HL-60/S4 (cell line): Measurements from ENCODE around the gene YTHDC1.
"Not testable (repeated sequence)": the region's sequence is repeated elsewhere in the genome, so short reads cannot be mapped to it uniquely, and the experiment has no call there.

Experiments
- in situ Hi-C: fragments of 300-500 bp; cut with MboI; formaldehyde crosslinking; loops from 2 replicates; pipeline ENCODE4 v1.14.3; 2022; ENCODE audit warnings: low sequenced_read_pairs

YTHDC1 gene

GRCh38 chr4:68349649-68350360, at the start of gene YTHDC1:
TSS of gene YTHDC1 (minus strand) at chr4:68350090. CDS start at chr4:68349753, 337 bp downstream.
- in situ Hi-C loops: no loop called here

GRCh38 chr4:68399306-68399705, 49.4 kb upstream of the YTHDC1 start:
- in situ Hi-C loops: no loop called here

DNA sequence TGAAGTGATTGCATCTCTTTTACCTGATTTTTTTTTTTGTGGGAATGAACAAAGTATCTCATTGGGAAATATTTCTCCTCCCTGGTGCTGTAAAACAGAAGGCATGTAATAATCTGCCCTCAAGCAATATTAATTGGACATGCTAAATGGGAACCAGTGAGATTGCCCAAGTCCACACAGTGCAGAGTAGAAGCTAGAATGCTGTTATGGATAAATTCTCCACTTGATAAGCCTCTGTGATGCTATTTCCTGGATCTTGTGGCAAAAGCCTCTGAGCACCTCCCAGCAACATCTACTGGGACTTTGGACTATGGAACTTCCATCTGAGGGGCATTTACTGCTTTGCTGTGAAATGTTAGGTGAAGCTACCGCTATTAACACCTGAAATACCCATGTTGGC, 46.9 kb upstream of the YTHDC1 start:
- in situ Hi-C loops: no loop called here

- in situ Hi-C loops: no loop called here
Observed at GRCh38 chr4:68391436-68391835, 41.5 kb upstream of the YTHDC1 start.

- in situ Hi-C loops: no loop called here
Observed at GRCh38 chr4:68390205-68390935, 40.5 kb upstream of the YTHDC1 start.

DNA sequence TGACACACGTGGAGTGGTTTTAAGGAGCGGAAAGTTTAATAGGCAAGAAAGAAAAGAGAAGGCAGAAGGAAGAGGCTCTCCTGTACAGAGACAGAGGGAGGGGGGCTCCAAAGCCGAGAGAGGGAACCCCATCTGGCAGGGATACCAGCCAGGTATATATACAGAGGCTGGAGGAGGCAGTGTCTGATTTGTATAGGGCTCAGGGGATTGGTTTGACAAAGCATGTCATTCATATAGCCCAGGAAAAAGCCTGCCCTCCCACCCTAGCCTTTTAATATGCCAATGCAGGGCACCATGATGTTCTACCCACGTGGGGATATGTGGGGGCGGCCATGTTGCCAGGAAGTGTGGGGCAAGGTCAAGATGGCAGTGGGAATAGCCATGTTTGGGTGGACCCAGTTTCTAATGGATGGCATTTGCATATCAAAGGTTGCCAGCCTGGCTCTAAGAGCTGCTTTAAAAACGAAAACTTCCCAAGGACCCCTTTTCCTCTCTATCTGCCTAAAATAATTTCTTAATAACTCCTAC, 39.6 kb upstream of the YTHDC1 start:
- in situ Hi-C loops: not testable (repeated sequence)

- in situ Hi-C loops: no loop called here
Observed at GRCh38 chr4:68388347-68388865, 38.5 kb upstream of the YTHDC1 start.

DNA sequence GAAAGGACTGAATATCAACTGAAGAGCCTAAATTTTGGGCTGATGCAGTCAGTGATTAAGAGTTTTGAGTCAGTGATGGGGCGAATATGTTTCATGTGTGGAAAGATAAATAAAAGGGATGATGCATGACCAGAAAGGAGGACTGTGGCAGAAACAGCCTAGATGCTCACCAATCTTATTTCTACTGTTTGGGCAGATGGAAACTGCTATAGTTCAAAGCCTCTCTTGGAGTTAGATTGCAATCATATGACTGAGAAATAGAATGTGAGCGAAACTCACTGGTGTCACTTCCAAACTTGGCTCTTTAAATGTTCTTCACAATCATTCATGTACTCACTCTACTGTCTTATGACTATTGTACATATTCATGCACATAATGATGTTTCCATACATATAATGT, 35.4 kb upstream of the YTHDC1 start:
- in situ Hi-C loops: no loop called here

GRCh38 chr4:68383115-68383514, 33.2 kb upstream of the YTHDC1 start:
- in situ Hi-C loops: no loop called here

DNA sequence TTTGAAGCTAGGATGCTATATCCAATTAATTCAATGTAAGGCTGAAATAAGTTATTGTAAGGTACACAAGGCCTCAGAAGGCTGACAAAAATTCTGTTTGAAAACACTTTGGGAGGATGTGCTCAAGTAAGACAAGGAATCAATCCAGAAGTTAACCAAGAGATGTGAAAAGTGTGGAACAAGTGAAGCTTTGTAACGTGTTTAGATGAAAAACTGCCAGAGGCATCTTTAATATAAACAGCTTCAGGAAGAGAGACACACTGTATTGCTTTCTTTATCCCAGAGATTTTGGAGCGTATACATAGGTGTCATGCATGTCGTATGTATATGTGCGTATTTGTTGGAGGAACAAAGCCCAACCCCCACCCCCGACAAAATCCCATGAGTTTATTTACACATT, 28.3 kb upstream of the YTHDC1 start:
- in situ Hi-C loops: no loop called here

DNA sequence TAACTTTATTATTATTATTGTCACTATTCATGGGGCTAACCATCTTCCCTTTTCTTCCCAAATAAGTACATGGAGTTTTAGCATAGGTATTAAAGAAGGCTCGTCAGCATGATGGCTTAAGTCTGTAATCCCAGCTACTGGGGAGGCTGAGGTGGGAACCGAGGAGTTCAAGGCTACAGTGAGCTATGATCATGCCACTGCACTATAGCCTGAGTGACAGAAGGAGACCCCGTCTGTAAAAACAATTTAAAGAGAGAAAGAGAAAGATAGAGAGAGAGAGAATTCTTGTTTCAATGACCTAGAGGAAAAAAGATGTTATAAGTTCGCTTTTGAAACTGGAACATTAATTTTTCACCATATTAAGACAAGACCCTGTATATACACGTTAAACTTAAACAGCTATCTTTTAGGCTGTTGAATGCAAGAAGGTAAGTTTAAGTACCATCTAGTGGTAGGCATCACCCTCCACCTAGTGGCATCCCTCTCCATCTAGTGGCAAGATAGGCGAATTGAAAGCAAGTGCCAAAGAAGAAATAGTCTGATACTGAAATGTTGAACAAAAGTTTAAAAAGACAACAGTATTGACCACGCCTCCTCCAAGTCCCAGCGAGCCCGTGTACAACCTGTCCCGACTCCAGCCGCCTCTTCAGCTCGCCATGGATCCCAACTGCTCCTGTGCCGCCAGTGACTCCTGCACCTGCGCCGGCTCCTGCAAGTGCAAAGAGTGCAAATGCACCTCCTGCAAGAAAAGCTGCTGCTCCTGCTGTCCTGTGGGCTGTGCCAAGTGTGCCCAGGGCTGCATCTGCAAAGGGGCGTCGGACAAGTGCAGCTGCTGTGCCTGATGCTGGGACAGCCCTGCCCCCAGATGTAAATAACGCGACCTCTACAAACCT, 26.0 kb upstream of the YTHDC1 start:
- in situ Hi-C loops: no loop called here

GRCh38 chr4:68373513-68373912, 23.6 kb upstream of the YTHDC1 start:
- in situ Hi-C loops: no loop called here

GRCh38 chr4:68372588-68372987, 22.7 kb upstream of the YTHDC1 start:
- in situ Hi-C loops: no loop called here

DNA sequence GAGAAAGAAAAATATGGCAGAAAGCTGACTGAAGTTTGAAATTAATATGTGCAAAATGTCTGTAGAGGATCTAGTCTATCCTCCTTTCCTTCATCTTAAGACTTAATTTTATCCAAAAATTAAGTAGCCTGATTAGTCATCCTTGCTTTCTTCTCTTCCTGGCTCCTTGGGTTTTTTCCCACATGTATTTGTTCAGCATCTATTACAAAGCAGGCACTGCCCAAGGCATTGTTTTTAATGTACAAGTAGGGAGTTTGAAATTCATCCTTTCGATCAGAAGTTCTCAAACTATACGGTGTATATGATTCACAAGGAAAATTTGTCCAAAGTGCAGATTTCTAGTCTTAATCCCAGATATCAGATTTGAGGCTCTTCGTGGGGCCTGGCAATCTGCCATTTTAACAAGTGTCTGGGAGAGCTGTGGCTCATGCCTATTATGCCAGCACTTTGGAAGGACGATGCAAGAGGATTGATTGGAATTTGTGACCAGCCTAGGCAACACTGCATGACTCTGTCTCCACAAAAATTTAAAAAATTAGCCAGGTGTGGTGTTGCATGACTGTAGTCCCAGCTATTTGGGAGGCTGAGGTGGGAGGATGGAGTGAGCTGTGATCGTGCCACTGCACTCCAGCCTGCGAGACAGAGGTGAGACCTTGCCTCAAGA, 19.4 kb upstream of the YTHDC1 start:
- in situ Hi-C loops: no loop called here

GRCh38 chr4:68368691-68369131, 18.8 kb upstream of the YTHDC1 start:
- in situ Hi-C loops: no loop called here

DNA sequence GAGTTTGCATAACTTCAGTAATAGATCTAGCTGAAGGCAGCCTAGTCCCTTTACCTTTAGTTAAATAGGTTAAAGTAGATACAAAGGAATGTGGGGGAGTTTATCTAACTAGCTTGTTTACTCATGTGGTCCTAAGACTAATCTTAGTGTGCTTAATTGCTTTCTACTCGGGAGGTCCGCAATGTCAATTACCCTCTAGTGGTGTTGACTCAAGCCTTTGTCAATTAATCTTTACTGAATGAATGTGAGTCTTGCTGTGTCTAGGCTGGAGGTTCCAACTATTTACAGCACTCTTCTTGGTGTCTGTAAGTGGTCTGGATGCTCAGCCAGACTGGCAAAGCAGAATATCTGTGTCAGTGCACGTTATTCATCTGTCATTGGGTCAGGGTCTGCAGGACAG, 17.9 kb upstream of the YTHDC1 start:
- in situ Hi-C loops: no loop called here

DNA sequence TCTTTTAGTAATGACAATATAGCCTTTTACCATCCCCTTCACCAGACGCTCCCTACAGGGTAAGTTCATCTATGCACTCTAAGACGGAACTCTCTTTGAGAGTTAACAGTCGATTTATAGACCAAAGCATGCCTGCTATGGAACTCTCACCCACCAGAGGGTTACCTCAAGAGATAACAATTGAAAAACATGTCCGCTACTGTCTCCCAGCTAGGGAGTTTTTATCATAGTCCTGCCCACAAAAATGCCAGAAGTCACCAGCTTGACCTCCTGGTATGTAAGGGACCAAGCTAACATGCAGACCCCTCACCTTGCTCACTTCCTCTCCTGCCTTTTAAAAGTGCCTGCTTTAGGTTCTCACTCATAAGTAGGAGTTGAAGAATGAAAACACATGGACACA, 16.7 kb upstream of the YTHDC1 start:
- in situ Hi-C loops: no loop called here

DNA sequence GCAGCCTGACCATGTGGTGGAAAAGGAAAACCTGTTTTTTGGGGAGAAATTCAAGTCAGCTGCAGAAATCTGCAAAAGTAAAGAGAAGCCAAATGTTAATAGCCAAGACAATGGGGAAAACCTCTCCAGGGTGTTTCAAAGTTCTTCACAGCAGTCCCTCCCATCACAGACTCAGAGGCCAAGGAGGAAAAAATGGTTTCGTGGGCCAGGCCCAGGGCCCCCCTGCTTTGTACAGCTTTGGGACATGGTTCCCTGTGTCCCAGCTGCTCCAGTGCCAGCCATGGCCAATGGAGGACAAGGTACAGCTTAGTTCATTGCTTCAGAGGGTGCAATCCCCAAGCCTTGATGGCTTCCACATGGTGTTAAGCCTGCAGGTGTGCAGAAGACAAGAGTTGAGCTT, 15.2 kb upstream of the YTHDC1 start:
- in situ Hi-C loops: no loop called here

DNA sequence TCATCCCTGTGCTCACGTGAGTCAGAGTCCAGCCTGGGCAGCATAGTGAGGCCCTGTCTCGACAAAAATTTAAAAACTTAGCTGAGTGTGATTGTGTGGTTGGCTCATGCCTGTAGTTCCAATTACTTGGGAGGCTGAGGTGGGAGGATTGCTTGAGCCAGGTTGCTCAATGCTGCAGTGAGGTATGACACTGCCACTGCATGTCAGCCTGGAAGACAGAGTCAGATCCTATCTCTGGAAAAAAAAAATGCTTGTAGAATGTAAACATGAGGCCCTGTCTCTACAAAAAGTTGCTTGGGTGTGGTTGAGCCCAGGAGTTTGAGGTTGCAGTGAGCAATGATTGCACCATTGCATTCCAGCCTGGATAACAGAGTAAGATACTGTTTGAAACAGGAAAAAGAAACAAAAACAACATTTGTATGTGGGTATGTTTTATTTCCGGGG, 11.3 kb upstream of the YTHDC1 start:
- in situ Hi-C loops: no loop called here

- in situ Hi-C loops: no loop called here
Observed at GRCh38 chr4:68360231-68360968, 10.5 kb upstream of the YTHDC1 start.
